NCI-H2171 (cell line): ENCODE data around the gene KRTAP10-9.
"Not testable (repeated sequence)": the region's sequence is repeated elsewhere in the genome, so short reads cannot be mapped to it uniquely, and the experiment has no call there.

Experiments
- DNase-seq: peaks from one replicate; lab custom pipeline; 2025; lab: John Stamatoyannopoulos, UW

The KRTAP10-9 gene

DNA sequence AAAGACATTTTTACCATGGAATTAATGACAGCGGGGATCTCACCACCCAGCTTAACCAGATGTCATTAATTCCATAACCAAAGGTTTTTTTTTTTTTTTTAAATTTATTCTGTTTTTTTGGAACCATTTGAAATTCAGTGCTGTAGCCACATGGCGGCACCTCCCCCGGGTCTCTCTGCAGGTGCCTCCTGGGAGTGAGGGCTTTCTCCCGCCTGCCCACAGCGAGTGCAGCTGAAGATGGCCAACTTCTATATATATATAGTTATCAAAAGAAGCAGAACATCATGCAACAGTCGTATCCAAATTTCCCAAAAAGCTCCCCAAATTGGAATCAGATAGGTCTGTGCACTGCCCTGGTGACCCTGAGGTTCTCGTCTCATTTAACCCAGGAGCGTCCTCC lies 11.4 kb upstream of the KRTAP10-9 start:
- DNase-seq = no peak

DNA sequence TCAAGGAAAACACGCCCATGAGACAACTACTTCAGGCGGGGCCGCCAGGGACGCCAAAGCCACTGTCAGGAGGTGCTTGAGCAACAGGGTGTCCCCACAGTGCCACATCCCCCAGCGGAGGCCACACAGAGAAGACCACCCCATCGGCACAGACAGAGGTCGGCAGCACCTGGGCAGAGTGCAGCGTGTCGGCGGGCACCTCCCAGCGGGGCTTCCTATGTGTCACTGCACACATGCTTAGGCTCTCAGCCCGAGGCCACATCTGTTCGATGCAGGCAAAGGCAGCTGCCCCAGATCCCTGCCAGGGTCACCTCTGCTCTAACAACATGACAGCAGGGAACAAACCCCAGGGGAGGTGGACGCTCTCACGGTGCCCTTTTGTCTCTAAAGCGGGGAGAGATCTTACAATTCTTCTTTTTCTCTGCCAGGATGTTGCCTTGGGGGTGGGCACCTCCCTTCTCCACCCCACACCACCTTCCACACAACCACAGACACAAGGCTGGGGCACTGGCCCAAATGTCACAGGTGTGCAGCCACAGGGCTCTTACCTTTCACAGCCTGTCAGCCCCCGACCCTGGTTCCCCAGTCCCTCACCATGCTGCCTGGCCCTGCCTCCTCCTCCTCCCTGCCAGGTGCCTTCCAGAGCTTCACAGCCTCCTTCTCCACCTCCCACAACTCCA lies 10.8 kb upstream of the KRTAP10-9 start:
- peak; percentile 80 for DNase-seq

DNA sequence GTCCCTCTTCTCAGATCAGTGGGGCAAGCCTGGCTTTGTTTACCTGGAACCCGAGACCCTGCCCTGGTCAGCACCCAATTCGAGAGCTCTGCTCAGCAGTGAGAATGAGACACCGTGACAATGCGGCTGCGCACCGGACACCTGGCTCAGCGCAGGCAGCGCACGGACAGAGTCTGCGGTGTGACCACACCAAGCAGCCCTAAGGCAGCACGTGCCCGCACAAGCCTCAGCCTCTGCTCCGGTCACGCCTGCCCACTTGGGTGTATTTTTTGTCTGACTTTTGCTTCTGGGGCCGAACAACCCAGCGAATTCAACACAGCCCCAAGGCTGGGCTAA lies 10.3 kb upstream of the KRTAP10-9 start:
- no peak for DNase-seq

DNA sequence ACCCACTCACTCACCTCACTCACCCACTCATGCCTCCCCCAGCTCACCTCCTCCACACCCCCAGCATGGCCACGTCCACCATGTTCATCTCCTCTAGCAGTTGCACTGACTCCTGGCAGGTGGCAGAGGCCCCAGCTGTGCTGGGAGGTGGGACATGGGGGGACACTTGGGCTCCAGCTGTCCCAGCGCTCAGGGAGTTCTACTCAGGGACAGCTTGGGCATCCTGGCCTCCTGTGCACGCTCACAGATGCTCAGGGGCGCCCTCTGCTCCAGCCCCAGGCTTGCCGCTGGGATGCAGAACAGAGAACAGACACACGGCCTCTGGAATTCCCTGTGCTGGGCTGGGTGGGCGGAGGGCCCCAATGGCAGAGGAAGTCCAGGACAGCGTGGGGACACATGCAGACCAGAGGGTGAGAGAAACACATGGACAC lies 9.8 kb upstream of the KRTAP10-9 start:
- DNase-seq = peak; percentile 4

DNA sequence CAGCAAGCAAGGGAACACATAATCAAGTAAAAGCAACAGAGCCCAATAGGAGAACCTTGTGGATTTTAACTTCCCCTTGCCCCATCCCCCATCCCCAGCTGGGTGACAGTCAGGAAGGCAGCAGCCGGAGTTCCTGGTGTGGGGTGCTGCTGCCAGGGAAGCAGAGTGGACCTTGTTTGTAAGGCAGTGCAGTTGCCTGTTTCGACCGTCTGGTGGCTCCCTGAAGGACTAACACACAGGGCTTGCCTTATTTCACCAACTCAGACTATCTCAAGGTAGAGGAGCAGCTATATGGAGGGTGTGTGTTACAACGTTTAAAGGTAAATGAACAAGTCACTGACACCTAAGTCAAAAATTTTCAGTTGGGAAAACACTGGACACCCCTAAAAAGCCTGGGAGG lies 8.4 kb upstream of the KRTAP10-9 start:
- DNase-seq = no peak

DNA sequence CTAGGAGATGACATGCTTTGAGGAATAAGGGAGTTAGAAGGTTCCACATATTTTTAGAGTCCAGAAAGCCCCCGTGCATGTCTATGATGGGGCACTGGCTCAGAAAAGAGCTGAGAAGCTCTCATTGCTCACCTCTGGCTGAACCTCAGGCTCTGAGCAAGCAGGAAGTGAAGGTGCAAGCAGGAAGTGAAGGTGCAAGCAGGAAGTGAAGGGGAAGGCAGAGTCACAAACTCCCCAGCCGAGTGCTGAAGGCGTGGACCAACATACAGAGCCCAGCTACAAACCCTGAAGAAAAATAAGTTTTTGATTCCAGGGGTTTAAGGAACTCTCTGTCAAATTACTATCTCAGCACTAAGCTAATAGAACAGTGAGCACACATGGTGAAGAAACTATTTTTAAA lies 8.0 kb upstream of the KRTAP10-9 start:
- no peak for DNase-seq

DNA sequence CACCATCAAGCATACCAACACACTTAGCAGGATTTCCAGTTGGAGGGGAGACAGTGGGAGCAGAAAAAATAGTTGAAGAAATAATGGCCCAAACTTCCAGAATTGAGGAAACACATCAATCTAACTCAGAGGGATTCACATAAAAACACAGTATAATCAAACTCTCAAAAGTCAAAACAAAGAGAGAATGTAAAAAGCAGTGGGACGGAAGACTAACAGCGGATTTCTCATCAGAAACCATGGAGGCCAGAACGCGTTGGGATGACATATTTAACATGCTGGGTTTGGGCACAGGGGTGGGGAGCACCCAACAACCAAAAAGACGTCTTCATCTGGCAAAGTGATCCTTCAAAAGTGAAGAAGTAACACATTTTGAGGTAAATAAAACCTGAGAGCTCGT lies 7.0 kb upstream of the KRTAP10-9 start:
- no peak for DNase-seq

DNA sequence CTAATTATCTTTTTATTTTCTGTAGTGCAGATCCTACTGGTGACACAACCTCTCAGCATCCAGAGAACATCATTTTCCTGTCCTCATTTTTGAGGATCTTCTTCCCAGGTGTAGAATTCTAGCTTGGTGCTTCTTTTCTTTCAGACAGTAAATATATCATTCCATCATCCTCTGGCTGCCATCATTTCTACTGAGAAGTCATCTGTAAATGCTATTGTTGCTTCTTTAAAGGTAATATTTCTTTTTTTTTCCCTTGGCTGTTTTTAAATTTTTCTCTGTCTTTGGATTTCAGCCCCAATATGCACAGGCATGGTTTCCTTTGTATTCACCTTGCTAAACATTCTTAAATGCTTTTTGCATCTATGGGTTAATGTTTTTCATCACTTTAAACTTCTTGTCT lies 3.3 kb upstream of the KRTAP10-9 start:
- no peak for DNase-seq

DNA sequence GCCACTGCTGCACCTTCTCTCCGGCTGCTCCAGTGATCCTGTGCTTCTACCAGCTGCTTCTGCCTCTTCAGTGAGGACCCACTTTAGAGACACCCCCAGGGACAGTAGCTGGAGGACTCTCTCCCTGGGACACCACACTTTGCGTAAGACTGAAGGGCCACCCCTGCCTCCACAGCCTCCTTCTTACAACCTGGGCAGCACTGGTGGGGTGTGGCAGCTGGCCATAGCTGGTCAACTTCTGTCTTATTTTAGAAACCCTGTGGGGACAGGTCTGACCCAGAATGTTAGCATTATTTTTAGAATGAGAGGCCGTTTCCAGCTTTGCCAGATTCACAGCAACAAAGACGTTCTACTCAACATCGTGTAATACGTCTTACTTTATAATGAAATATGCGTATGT lies 1.1 kb upstream of the KRTAP10-9 start:
- DNase-seq = no peak

DNA sequence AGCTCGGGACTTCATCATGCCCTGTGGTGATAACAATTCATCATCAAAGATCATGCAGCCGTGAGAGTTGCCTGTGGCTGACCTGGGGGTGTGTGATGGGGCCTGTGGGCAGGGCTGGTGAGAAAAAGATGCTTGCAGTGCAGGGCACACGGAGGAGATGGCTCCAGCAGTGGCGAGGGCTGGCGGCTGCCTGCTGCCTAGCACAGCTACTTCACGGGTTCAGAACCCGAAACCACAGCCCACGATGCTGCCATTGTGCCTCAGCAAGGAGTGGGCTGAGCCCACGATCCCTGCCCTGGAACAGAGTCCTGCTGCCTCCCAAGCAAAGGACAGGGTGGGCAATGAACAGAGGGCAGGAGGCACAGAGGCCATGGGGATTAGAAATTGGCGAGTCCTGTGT lies 631 bp upstream of the KRTAP10-9 start:
- DNase-seq = no peak

DNA sequence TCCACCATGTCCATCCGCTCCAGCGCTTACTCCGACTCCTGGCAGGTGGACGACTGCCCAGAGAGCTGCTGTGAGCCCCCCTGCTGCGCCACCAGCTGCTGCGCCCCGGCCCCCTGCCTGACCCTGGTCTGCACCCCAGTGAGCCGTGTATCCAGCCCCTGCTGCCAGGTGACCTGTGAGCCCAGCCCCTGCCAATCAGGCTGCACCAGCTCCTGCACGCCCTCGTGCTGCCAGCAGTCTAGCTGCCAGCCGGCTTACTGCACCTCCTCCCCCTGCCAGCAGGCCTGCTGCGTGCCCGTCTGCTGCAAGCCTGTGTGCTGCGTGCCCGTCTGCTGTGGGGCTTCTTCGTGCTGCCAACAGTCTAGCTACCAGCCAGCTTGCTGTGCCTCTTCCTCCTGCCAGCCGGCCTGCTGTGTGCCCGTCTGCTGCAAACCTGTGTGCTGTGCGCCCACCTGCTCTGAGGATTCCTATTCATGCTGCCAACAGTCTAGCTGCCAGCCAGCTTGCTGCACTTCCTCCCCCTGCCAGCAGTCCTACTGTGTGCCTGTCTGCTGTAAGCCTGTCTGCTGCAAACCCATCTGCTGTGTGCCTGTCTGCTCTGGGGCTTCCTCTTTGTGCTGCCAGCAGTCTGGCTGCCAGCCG lies 409 bp downstream of the KRTAP10-9 start:
- DNase-seq = not testable (repeated sequence)

DNA sequence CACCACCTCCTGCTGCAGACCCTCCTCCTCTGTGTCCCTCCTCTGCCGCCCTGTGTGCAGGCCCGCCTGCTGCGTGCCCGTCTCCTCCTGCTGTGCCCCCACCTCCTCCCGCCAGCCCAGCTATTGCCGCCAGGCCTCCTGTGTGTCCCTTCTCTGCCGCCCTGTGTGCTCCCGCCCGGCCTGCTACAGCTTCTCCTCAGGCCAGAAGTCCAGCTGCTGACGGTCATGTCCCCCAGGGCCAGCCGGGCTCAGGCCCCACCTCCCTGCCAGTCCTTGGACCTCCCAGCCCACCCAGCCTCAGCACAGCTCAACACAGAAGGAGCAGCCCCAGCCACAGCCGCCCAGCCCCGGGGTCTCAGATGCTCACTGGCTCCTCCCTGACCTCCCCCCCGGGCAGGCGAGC lies 939 bp downstream of the KRTAP10-9 start:
- not testable (repeated sequence) for DNase-seq

DNA sequence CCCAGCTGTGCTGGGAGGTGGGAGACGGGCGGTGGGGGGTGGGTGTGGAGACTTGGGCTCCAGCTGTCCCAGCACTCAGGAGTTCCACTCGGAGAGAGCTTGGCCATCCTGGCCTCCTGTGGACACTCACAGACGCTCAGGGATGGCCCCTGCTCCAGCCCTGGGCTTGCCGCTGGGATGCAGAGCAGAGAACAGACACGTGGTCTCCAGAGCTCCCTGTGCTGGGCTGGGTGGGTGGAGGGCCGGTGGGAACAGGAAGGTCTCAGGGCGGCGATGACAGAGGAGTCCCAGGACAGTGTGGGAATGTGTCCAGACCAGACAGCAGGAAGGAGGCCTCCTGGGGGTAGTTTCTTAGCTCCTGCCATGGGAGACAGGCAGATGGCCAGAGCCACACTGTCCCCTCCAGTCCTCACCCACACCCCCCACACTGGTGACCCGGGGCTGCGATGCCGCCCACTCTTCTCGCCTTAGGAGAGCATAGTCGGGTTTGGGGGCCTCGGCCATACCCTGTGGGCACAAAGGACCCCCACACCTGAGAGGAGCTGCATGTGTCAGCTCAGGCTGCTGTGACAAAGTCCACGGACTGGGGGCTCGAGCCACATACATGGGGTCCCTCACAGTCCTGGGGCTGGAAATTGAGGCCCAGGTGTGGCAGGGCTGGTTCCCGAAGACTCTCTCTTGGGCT lies 2.0 kb downstream of the KRTAP10-9 start:
- no peak for DNase-seq

DNA sequence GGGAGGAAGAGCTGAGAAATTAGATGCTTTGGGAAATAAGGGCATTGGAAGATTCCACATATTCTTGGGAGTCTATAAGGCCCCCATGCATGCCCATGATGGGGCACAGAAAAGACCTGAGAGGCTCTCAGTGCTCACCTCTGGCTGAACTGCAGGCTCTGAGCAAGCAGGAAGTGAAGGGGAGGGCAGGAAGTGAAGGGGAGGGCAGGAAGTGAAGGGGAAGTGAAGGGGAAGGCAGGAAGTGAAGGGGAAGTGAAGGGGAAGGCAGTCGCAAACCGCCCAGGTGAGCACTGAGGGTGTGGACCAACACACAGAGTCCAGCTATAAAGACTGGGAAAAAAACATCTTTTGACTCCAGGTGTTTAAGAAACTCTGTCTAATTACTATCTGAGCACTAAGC lies 3.5 kb downstream of the KRTAP10-9 start:
- DNase-seq = no peak

DNA sequence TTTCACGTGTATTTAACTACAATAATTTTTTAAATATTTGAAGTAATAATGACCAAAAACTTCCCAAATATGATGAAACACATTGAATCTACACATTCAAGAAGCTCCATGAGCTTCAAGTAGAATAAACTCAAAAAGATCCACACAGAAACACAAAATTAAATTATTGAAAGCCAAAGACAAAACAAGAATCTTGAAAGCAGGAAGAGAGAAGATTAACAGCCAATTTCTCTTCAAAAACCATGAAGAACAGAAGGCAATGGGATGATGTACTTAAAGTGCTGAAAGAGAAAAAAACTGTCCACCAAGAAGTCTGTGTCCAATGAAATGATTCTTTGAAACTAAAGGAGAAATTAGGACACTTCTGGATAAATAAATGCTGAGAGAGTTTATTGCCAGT lies 5.2 kb downstream of the KRTAP10-9 start:
- no peak for DNase-seq

DNA sequence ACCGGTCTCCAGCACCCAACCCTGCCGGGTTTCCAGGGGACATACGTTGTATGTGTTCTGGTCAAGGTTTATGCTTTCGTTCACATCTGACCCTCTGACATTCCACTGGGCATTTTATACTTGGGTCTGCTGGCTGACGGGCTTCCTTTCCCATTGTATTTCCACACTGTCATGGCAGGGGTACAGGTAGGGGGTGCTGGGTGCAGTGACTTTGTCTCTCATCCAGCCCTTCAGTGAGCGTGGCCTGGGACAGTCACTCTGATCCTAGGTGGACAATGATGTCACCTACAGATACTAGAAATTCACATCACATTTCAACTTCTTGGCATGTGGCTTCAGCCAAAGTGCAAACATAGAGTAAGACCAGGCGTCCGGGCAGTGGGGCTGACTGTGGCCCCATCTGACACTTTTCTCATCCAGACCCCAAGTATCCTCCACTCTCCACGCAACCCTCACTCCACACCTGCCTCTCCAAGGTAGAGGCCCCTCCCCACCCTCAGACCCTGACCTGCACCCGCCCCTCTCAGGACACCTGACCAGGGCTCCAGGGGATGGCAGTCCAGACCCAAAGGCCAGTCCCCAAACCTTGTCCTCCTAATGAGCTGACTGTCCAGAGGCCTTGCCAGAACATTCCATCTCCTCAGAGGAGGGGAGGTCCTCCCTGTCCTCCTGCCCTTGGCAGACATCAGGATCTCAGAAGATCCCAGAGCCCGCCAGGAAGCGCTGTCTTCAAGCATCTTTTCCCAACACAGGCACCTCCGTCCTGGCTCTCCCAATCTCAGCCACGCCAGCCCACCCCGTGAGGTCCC lies 9.5 kb downstream of the KRTAP10-9 start:
- DNase-seq = no peak

DNA sequence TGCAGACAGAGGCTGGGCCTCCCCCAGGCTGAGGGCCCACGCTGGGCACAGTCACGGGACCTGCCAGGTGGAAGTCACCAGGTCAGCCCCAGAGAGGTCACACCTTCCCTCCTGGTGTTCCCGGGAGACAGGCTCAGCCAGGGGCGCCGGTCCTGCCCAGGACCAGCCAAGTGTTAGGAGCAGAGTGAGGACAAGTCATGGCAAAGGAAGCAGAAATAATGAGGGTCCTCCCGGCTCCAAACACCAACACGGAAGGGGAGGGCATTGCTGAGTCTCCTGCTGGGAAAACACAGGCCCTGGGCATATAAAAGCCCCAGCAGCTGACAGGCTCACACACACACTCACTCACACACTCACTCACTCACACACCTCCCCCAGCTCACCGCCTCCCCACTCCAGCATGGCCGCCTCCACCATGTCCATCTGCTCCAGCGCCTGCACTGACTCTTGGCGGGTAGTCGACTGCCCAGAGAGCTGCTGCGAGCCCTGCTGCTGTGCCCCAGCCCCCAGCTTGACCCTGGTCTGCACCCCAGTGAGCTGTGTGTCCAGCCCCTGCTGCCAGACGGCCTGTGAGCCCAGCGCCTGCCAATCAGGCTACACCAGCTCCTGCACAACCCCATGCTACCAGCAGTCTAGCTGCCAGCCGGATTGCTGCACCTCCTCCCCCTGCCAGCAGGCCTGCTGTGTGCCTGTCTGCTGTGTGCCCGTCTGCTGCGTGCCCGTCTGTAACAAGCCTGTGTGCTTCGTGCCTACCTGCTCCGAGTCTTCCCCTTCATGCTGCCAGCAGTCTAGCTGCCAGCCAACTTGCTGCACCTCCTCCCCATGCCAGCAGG lies 10.3 kb downstream of the KRTAP10-9 start, which contains the start of gene KRTAP10-10:
TSS of gene KRTAP10-10 (plus strand) at position 339 of the 833 bp plus-strand sequence. CDS start at position 401, 62 bp downstream.
- no peak for DNase-seq

DNA sequence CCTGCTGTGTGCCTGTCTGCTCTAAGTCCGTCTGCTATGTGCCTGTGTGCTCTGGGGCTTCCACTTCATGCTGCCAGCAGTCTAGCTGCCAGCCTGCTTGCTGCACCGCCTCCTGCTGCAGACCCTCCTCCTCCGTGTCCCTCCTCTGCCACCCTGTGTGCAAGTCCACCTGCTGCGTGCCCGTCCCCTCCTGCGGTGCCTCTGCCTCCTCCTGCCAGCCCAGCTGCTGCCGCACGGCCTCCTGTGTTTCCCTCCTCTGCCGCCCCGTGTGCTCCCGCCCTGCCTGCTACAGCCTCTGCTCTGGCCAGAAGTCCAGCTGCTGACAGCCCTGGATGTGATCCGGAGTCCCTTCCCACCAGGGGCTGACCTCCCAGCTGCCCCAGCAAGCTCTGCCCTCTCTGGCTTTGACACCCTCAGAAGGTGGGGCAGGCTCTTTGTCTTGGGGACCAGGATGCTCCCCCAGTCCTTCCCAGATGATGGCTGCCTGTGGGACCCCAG lies 11.0 kb downstream of the KRTAP10-9 start:
- not testable (repeated sequence) for DNase-seq

DNA sequence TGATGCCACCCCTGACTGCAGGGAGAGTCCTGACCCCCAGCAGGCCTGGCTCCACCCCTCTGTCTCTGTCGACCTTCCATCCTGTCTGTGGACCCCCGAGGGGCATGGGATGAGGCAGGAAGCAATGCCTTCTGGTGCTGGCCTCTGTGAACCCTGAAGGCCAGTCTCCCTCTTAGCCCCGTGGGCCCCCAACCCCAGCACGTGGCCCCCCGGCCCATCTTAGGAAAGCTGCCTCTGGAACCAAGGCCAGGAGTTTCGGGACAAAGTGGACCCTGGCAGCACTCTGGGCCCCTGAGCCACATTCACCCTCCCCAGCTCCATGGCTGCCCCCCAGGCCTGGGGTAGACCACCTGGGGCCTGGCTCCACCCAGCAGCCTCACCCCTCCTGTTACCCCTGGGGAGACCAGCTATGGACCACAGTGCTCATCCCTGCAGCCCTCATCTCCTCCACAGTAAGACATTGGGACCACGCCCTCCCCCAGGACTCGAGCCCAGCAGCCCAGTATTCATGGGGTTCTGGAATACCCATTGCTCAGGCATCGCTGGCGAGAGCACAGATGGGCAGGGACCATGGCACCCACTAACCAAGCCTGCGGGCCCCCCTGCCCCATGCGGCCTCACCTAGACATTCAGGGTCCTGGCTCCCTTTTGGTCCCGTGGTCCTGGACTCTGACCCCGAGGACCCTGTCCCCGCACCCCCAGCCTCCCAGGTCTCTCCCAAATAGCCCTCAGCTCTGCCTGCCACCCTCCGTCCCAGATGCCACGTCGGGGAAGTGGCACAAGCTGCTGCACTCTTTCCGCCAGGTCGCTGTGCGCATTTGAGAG lies 11.8 kb downstream of the KRTAP10-9 start:
- DNase-seq = not testable (repeated sequence)

DNA sequence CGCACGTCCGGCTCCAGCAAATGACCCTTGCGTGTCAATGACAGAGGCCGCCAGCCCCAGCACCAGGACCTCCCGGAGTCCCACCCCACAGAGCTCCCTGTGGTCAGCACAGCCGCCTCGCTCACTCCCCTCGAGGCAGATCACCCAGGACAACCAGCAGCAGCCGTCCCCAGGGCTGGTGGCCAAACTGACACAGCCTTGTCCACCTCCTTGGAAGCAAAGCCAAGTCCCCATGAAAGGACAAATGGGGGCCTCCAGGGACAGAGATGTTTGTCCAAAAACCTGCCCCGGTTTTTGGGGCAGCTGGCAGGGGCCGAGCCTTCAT lies 12.4 kb downstream of the KRTAP10-9 start:
- no peak for DNase-seq

DNA sequence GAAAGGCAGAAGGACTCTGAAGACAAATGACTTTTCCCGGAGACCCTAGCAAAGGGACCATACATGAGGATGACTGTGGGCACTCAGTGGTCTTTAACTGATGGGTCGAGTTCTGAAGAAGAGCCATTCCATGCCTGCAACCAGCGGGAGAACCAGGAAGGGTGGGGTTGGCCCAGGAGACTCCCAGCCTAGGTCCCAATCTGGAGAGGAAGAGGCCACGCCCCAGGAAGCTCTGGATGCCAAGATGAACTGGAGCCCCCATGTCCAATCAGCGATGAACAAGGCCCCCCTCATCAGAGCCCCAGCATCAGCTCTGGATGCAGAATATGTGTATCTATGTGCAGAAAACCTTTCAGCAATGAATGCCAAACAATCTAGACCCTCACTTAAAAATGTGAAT lies 13.9 kb downstream of the KRTAP10-9 start:
- DNase-seq = no peak
